ENCODE data around the gene GABBR1. TPM values are rescaled to one million over a fixed set of nuclear protein-coding genes. Genes with fewer than 3 reads are reported as not detected.

The GABBR1 gene
- total and polyA plus RNA-seq, 2 donors (not counting 3 experiments of a cell fraction or from before 2014, with no cell fraction given) = 43.6 to 50.8 TPM

GRCh38 chr6:29649701-29650673 is 17.0 kb upstream of the GABBR1 start:
- H3K36me3 ChIP-seq (ENCODE audit: control insufficient read depth in 2 of 2, extremely low read depth in 1 of 2, insufficient read depth in 2 of 2, low read length in 2 of 2) = no peaks in the 10 kb centered on the region
- peak overlapping the region; percentile 99 for H2AFZ ChIP-seq (ENCODE audit: low read depth, low read length)
- H4K20me1 ChIP-seq (replicated peaks; ENCODE audit: control insufficient read depth, extremely low read depth, insufficient read depth, low read length) = no peaks in the 10 kb centered on the region
- POLR2A ChIA-PET = interaction anchor here (0.9 to 1.7 kb wide), 4 partner anchors 8 to 22 kb away, joined by 3 to 8 read pairs (median 5); partner anchors contain the start of gene GABBR1
- peak overlapping the region; percentile 90 for H3K4me2 ChIP-seq (ENCODE audit: insufficient read depth, low read length)
- DNase-seq (ENCODE audit: low read depth, low spot score) = peak; percentile 96
- peaks cover 4% of the 10 kb centered on the region for H3K4me1 ChIP-seq (ENCODE audit: control insufficient read depth, extremely low read depth, insufficient read depth, low read length)
- TF ChIP-seq MYC (IDR thresholded peaks at IDR 0.05; ENCODE audit: low read depth, low read length) (no peak), CTCF (IDR thresholded peaks at IDR 0.05; ENCODE audit: extremely low read depth in 1 of 2, insufficient read depth in 1 of 2, low read depth in 1 of 2, low read length in 2 of 2) (peak; percentile 84 to 98)
- BruUV-seq (replicated peaks) = TSS peak; percentile 52
- CTCF ChIA-PET = interaction anchor here (0.6 to 5.3 kb wide), 33 partner anchors 8 to 1898 kb away, joined by 3 to 97 read pairs (median 5); partner anchors contain the start of genes GABBR1 and POLR1H
- peak; percentile 95 for FAIRE-seq
- intact Hi-C loops (cut with micrococcal nuclease) = loop anchor here (1.0 to 2.0 kb wide), 4 partner anchors 17 to 103 kb away; partner anchors contain the start of gene GABBR1
- peak overlapping the region; percentile 16 to 66 (median 54) for H3K4me3 ChIP-seq (replicated peaks in 1 of 3; ENCODE audit: insufficient read depth in 1 of 3, low read depth in 1 of 3, low read length in 3 of 3)
- H3K9me3 ChIP-seq (replicated peaks; ENCODE audit: control insufficient read depth, insufficient read depth, low read length) = no peaks in the 10 kb centered on the region
- dilution Hi-C loops (cut with MboI; ENCODE audit: extremely low pct_ligation_motif_present, low sequenced_read_pairs) = no loop called here
- peak overlapping the region; percentile 66 for H3K9ac ChIP-seq (replicated peaks; ENCODE audit: extremely low read depth, insufficient read depth, low read length)
- peaks cover 4 to 8% of the 10 kb centered on the region in 2 experiments for H3K27me3 ChIP-seq (ENCODE audit: control insufficient read depth in 2 of 2, insufficient read depth in 2 of 2, low read length in 2 of 2)
- H3K27ac ChIP-seq (ENCODE audit: insufficient read depth, low read depth, low read length) = peak overlapping the region; percentile 41
- no peaks in the 10 kb centered on the region for H3K79me2 ChIP-seq (ENCODE audit: control insufficient read depth, insufficient read depth, low read length)
- no peaks in the 10 kb centered on the region for H3K9me1 ChIP-seq (replicated peaks; ENCODE audit: control insufficient read depth, extremely low read depth, insufficient read depth, low read length)

Measured in endothelial cell of umbilical vein (primary cell).